Stomach (tissue), 4 donors: ENCODE data around the gene SRGAP2B.
"Not testable (repeated sequence)": the region's sequence is repeated elsewhere in the genome, so short reads cannot be mapped to it uniquely, and the experiment has no call there.

Source experiments
- EP300 ChIP-seq: sonication (generic); formaldehyde crosslinking; IDR thresholded peaks from one replicate; pipeline ENCODE4 v1.6.1; 2017; ENCODE audit warnings: antibody characterized with exemption
- POLR2A ChIP-seq, 4 donors: fragments of 450-650 bp; IDR thresholded peaks; one replicate each; pipeline ENCODE4 v1.6.1; 2016; ENCODE audit warnings: antibody characterized with exemption in 4 of 4, control low read depth in 2 of 4, mild to moderate bottlenecking in 1 of 4, moderate library complexity in 1 of 4
- POLR2AphosphoS5 ChIP-seq, 3 donors: sonication (generic); formaldehyde crosslinking; IDR thresholded peaks; one replicate each; pipeline ENCODE4 v1.6.1; 2016; ENCODE audit warnings: antibody characterized with exemption in 3 of 3
- TF ChIP-seq, protein P1 (sequence below), 7 experiments: fragments of 450-650 bp in 4 of 7; fragments of 200-600 bp in 3 of 7; sonication (generic) in 3 of 7; IDR thresholded peaks; one replicate each; pipeline ENCODE4 v1.5.1; 2016 to 2019; ENCODE audit warnings: antibody characterized with exemption in 7 of 7, control low read depth in 2 of 7, mild to moderate bottlenecking in 1 of 7

DNA sequence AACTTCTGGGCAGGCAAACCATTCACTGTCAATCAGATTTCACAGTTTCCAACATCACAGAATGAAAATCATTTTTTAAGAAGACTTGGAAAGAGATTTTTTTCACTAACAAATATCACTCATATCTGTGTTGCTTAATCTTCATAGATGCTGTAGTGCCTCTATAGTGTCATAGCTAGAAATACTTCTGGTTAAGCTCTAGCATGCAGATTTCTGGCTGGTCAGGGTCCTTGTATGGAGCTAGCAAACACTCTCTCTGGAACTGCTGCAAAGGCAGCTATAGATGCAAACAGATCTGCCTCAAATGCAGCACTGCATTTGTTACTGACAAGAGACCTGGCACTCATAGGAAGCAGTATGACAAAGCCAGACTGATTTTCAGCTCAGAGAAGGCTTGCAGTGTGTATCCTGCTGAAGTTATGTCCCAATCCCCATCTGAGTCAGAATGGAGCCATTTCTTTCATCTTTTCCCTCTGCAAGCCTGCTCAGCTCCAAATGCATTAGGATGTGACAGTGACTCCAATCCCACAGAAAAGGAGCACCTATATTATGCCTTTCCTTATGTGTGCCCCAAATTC lies 99.2 kb downstream of the SRGAP2B start:
- TF ChIP-seq, protein P1, sequence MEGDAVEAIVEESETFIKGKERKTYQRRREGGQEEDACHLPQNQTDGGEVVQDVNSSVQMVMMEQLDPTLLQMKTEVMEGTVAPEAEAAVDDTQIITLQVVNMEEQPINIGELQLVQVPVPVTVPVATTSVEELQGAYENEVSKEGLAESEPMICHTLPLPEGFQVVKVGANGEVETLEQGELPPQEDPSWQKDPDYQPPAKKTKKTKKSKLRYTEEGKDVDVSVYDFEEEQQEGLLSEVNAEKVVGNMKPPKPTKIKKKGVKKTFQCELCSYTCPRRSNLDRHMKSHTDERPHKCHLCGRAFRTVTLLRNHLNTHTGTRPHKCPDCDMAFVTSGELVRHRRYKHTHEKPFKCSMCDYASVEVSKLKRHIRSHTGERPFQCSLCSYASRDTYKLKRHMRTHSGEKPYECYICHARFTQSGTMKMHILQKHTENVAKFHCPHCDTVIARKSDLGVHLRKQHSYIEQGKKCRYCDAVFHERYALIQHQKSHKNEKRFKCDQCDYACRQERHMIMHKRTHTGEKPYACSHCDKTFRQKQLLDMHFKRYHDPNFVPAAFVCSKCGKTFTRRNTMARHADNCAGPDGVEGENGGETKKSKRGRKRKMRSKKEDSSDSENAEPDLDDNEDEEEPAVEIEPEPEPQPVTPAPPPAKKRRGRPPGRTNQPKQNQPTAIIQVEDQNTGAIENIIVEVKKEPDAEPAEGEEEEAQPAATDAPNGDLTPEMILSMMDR (IDR thresholded peaks at IDR 0.05), result not testable (repeated sequence)
- not testable (repeated sequence) for TF ChIP-seq POLR2AphosphoS5 (IDR thresholded peaks at IDR 0.05); POLR2A (IDR thresholded peaks at IDR 0.05); EP300
